Adrenal gland (tissue), 5 donors: ENCODE data around the gene SLC22A17.

Source experiments
- CTCF ChIP-seq, 6 experiments: fragments of 450-650 bp in 4 of 6; fragments of 200-600 bp in 2 of 6; sonication (generic) in 1 of 6; IDR thresholded peaks; 1 replicate in 5 of 6; 2 replicates in 1 of 6; pipeline versions ENCODE4 v1.5.1 to v1.8.0; 2016 to 2021; ENCODE audit warnings: antibody characterized with exemption in 6 of 6, mild to moderate bottlenecking in 2 of 6, moderate library complexity in 1 of 6
- POLR2A ChIP-seq, 2 donors: fragments of 450-650 bp; IDR thresholded peaks; one replicate each; pipeline ENCODE4 v1.6.1; 2017; ENCODE audit warnings: antibody characterized with exemption in 2 of 2, mild to moderate bottlenecking in 2 of 2, moderate library complexity in 1 of 2
- donor health status: DM: no; HTN: no; CAD: no.

GRCh38 chr14:23355871-23356435 lies 3.3 kb upstream of the SLC22A17 start:
- TF ChIP-seq POLR2A (IDR thresholded peaks at IDR 0.05) (no peak), CTCF (IDR thresholded peaks at IDR 0.05) (no peak)
